ENCODE data around the gene F11. TPM values are rescaled to one million over a fixed set of nuclear protein-coding genes. Genes with fewer than 3 reads are reported as not detected.

Gene F11
- total RNA-seq: not detected in 2 replicates

DNA sequence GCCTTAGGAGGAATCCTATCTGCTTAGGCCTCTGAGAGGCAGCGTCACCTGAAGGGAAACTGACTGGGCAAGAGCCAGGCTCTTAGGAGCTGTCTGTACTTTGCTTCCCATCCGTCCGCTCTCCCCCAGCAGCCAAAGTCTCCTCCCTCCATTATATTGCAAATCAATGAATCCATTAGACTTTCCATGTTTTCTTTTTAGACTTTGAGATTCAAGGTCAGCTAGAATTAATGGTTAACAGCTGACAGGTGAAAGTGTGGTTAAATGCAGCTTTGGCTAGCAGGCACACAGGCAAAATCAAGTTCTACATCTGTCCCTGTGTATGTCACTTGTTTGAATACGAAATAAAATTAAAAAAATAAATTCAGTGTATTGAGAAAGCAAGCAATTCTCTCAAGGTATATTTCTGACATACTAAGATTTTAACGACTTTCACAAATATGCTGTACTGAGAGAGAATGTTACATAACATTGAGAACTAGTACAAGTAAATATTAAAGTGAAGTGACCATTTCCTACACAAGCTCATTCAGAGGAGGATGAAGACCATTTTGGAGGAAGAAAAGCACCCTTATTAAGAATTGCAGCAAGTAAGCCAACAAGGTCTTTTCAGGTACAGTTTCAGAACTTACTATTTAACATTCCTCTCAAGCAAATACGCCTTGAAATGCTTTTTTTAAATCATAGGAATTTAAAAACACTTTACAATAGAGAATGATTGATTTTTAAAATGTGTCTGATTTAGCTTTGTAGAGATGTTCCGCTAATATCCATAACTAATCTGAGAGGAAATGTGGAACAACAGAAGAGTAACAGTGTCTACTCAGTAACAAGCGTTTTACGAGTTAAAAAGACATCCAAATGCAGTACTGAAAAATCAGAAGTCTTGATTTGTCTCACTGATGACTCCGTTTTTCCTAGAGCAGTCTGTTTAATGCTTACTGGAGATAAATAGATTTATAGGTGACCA lies at the start of gene F11:
F11 (plus strand) TSS at position 507 of the 970 bp plus-strand sequence. CDS start 948 bp downstream, outside the sequence.

GRCh38 chr4:186227221-186227620 lies 38.8 kb upstream of the F11 start, which contains the start of gene KLKB1:
Gene KLKB1, plus strand, starts transcription at chr4:186227507. Its CDS starts 689 bp downstream, at chr4:186228196.

Other genes with a start within 250 kb of the F11 start
- 3.2 and 7.8 TPM in 2 replicates for gene TLR3, start 197.0 kb upstream of the F11 start, total RNA-seq
- 6.3 and 8.8 TPM in 2 replicates for gene FAM149A, start 161.5 kb upstream of the F11 start, total RNA-seq
- gene CYP4V2, start 74.6 kb upstream of the F11 start, total RNA-seq: 16.4 and 27.1 TPM in 2 replicates
- gene KLKB1, start 38.7 kb upstream of the F11 start, total RNA-seq: 0.17 TPM in 1 of 2 replicates, not detected in the other

Data from smooth muscle cell of trachea (primary cell).